Vagina (tissue), 2 donors: ENCODE results near the gene NTSR1. TPM values are rescaled to one million over a fixed set of nuclear protein-coding genes. Genes with fewer than 3 reads are reported as not detected.

ENCODE experiments used
- DNase-seq, 2 donors: peaks; one replicate each; pipeline ENCODE4 v3.0.0-alpha.2; 2017; ENCODE audit errors: extremely low spot score in 2 of 2
- H3K27ac ChIP-seq: fragments of 200-600 bp; sonication (generic); one replicate; pipeline ENCODE4 v1.5.1; 2019
- H3K27me3 ChIP-seq: fragments of 200-600 bp; sonication (generic); one replicate; pipeline ENCODE4 v1.5.1; 2019
- H3K36me3 ChIP-seq, 2 donors: fragments of 200-600 bp; sonication (generic); one replicate each; pipeline ENCODE4 v1.5.1; 2017 to 2019
- H3K4me1 ChIP-seq: fragments of 200-600 bp; sonication (generic); one replicate; pipeline ENCODE4 v1.5.1; 2019
- H3K4me3 ChIP-seq, 2 donors: fragments of 200-600 bp; sonication (generic); 1 replicate in 1 of 2; 2 replicates in 1 of 2; pipeline ENCODE4 v1.5.1; 2016 to 2019
- H3K9me3 ChIP-seq: fragments of 200-600 bp; sonication (generic); one replicate; pipeline ENCODE4 v1.5.1; 2019
- CTCF ChIP-seq, 3 experiments: fragments of 450-650 bp in 2 of 3; fragments of 200-600 bp in 1 of 3; sonication (generic) in 1 of 3; IDR thresholded peaks; one replicate each; pipeline ENCODE4 v1.5.1; 2017 to 2019; ENCODE audit warnings: antibody characterized with exemption in 3 of 3, mild to moderate bottlenecking in 2 of 3, moderate library complexity in 2 of 3
- POLR2A ChIP-seq, 2 donors: fragments of 450-650 bp; IDR thresholded peaks; one replicate each; pipeline ENCODE4 v1.6.1; 2017; ENCODE audit warnings: antibody characterized with exemption in 2 of 2, mild to moderate bottlenecking in 2 of 2, moderate library complexity in 2 of 2
- POLR2AphosphoS5 ChIP-seq, 2 donors: sonication (generic); formaldehyde crosslinking; IDR thresholded peaks; one replicate each; pipeline ENCODE4 v1.9.0; 2017; ENCODE audit warnings: antibody characterized with exemption in 2 of 2, mild to moderate bottlenecking in 2 of 2, low read depth in 1 of 2; ENCODE audit not compliant: insufficient read depth in 1 of 2
- intact Hi-C: fragments of 100-400 bp; cut with DNase I; formaldehyde crosslinking; loops from one replicate; pipeline ENCODE4 v1.15.1; 2023
- total RNA-seq: library from RNA; depleted of rRNA; stranded (reverse); fragments of >200 nt; gene quantifications from one replicate; pipeline ENCODE4 v1.2.3, GENCODE V29; 2016

Gene NTSR1
- total RNA-seq, 1 donor from 2014 or later = 0.49 TPM

GRCh38 chr20:62665153-62665754, 43.4 kb upstream of the NTSR1 start:
- H3K9me3 ChIP-seq = no peaks in the 10 kb centered on the region
- no peaks in the 10 kb centered on the region for H3K27me3 ChIP-seq
- intact Hi-C loops = loop anchor here (5.0 kb wide), 1 partner anchor 127 kb away; no protein-coding TSS in a partner anchor
- no peaks in the 10 kb centered on the region for H3K36me3 ChIP-seq
- no peak overlapping the region for H3K27ac ChIP-seq
- H3K4me3 ChIP-seq = no peak overlapping the region
- DNase-seq = no peak
- H3K4me1 ChIP-seq = no peaks in the 10 kb centered on the region
- TF ChIP-seq CTCF (IDR thresholded peaks at IDR 0.05) (no peak), POLR2AphosphoS5 (IDR thresholded peaks at IDR 0.05; ENCODE audit: insufficient read depth in 1 of 2, low read depth in 1 of 2) (no peak)

- DNase-seq = no peak
- Histone ChIP-seq H3K9me3 (no peaks in the 10 kb centered on the region), H3K27me3 (no peaks in the 10 kb centered on the region), H3K36me3 (no peaks in the 10 kb centered on the region), H3K4me1 (no peaks in the 10 kb centered on the region), H3K4me3 (no peak overlapping the region), H3K27ac (no peak overlapping the region)
- intact Hi-C loops = loop anchor here (5.0 kb wide), 1 partner anchor 126 kb away; no protein-coding TSS in a partner anchor
- no peak for TF ChIP-seq POLR2AphosphoS5 (IDR thresholded peaks at IDR 0.05; ENCODE audit: insufficient read depth in 1 of 2, low read depth in 1 of 2)
- TF ChIP-seq POLR2A (IDR thresholded peaks at IDR 0.05) = no peak
- TF ChIP-seq CTCF (IDR thresholded peaks at IDR 0.05) = no peak
Measured at GRCh38 chr20:62665826-62666735, 42.6 kb upstream of the NTSR1 start.

- no peaks in the 10 kb centered on the region for H3K36me3 ChIP-seq
- no peaks in the 10 kb centered on the region for H3K27me3 ChIP-seq
- peak; percentile 15 to 34 for TF ChIP-seq POLR2AphosphoS5 (IDR thresholded peaks at IDR 0.05; ENCODE audit: insufficient read depth in 1 of 2, low read depth in 1 of 2)
- TF ChIP-seq POLR2A (IDR thresholded peaks at IDR 0.05) = no peak
- H3K9me3 ChIP-seq = no peaks in the 10 kb centered on the region
- H3K27ac ChIP-seq = no peak overlapping the region
- intact Hi-C loops = loop anchor here (5.0 kb wide), 1 partner anchor 125 kb away; no protein-coding TSS in a partner anchor
- DNase-seq = no peak
- no peak overlapping the region for H3K4me3 ChIP-seq
- no peaks in the 10 kb centered on the region for H3K4me1 ChIP-seq
Measured at GRCh38 chr20:62666736-62667529, 41.7 kb upstream of the NTSR1 start.

GRCh38 chr20:62667530-62668440, 40.9 kb upstream of the NTSR1 start:
- intact Hi-C loops = loop anchor here (5.0 kb wide), 1 partner anchor 125 kb away; no protein-coding TSS in a partner anchor
- Histone ChIP-seq H3K4me1 (no peaks in the 10 kb centered on the region), H3K36me3 (no peaks in the 10 kb centered on the region), H3K4me3 (no peak overlapping the region), H3K27ac (no peak overlapping the region), H3K9me3 (no peaks in the 10 kb centered on the region), H3K27me3 (no peaks in the 10 kb centered on the region)
- DNase-seq = no peak
- TF ChIP-seq POLR2AphosphoS5 (IDR thresholded peaks at IDR 0.05; ENCODE audit: insufficient read depth in 1 of 2, low read depth in 1 of 2) (no peak), CTCF (IDR thresholded peaks at IDR 0.05) (no peak), POLR2A (IDR thresholded peaks at IDR 0.05) (no peak)
